ENCODE measurements around the gene TM9SF4.
"Not testable (repeated sequence)": the region's sequence is repeated elsewhere in the genome, so short reads cannot be mapped to it uniquely, and the experiment has no call there.

Gene TM9SF4

DNA sequence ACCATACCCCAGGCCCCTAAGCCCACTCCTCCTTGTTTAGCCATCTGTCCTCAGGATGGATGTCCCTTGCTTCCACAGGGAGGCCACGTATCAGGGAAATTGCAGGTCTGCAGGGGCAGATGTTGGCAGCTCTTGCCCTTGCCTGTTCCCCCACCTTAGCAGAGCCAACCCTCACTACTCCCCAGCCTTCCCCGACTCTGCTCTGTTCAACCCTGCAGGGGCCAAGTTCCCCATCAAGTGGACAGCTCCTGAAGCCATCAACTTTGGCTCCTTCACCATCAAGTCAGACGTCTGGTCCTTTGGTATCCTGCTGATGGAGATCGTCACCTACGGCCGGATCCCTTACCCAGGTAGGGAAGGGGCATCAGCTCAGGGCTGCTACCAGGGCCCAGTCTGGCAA, 10.7 kb upstream of the TM9SF4 start:
- DNase-seq = no peak

- DNase-seq = no peak
These were observed 611 bp upstream of the TM9SF4 start for GRCh38 chr20:32108814-32109391.

- no peak for DNase-seq
These were observed 725 bp downstream of the TM9SF4 start for GRCh38 chr20:32110173-32110704.

- no peak for DNase-seq
These were observed 1.2 kb downstream of the TM9SF4 start for GRCh38 chr20:32110727-32111126.

DNA sequence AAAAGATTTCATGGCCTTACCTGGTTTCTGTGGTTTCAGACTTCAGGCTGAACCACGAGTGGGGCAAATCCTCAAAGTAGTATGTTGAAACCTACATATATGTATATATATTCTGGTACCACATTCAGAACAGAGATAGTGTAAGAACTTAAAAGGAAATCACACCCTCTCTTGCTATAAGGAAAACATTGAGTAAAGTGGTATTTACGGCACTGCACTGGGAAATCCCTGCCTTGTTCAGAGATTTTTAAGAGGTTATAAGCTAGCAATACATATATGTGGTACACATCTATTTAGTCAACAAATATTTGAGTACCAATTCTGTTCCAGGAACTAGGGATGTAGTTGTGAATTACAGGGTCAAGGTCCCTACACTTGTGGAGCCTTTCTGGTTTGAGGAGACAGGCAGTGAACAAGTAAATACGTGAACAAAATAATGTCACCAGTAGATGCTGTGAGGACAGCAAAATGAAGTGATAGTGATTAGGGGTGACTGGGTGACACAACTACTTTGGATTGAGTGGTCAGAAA, 1.7 kb downstream of the TM9SF4 start:
- DNase-seq = no peak

DNA sequence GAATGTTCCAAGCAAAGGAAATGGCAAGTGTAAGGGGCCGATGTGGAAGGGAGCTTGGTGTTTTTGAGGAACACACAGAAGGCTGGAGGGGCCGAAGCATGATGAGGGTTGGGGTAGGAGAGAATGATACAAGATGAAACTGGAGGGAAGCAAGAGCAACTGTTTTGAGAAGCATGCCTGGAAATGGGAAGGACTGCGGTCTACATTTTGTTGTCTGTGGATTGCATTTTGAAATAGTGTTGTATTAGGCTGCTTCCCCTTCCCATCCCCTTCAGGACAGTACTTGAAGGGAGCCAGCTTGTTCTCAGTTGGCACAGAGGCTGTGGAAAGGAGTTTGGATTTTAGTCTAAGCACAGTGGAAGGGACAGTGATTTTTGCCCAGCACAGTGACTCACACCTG, 2.2 kb downstream of the TM9SF4 start:
- no peak for DNase-seq

DNA sequence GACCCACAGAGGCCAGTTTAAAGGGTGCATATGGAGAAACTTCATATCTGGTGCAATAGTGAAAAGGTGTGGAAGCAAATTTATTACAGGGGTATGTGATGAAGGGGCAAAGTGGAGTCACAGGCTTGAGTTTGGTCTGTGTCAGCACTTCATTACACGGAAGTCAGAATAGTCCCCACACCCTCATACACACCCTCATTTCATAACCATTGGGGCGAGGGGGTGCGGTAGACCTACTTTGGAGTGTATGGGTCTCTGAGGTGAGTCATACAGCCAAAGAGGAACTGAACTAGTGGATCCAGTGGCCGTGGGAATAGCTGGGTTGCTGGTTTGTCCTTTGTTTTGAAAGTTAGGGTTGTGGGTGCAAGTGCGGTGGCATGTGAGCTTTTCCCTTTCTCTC, 3.3 kb downstream of the TM9SF4 start:
- no peak for DNase-seq

DNA sequence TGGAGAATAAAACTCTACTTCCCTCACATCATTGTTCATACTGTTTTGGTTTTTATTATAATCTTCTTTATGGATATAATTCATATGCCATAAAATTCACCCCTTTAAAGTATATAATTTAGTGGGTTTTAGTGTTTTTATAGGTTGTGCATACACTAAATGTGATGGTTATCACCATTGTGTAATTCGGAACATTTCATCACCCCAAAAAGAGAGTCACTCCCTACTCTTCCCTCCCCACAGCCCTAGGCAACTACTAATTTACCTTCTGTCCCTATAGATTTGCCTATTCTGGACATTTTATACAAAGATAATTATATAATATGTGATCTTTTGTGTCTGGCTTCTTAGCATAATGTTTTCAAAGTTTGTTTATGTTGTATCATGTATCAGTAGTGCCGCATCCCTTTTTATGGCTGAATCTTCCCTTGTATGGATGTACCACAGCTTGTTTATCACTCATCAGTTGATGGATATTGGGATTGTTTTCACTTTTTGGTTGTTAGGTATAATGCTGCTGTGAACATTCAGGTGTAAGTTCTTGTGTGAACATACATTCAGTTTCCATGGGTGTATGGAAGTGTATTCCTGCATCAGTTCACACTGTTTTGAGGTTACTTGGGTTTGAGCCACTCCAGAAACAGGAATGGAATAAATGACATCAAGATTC, 4.2 kb downstream of the TM9SF4 start:
- DNase-seq = no peak

DNA sequence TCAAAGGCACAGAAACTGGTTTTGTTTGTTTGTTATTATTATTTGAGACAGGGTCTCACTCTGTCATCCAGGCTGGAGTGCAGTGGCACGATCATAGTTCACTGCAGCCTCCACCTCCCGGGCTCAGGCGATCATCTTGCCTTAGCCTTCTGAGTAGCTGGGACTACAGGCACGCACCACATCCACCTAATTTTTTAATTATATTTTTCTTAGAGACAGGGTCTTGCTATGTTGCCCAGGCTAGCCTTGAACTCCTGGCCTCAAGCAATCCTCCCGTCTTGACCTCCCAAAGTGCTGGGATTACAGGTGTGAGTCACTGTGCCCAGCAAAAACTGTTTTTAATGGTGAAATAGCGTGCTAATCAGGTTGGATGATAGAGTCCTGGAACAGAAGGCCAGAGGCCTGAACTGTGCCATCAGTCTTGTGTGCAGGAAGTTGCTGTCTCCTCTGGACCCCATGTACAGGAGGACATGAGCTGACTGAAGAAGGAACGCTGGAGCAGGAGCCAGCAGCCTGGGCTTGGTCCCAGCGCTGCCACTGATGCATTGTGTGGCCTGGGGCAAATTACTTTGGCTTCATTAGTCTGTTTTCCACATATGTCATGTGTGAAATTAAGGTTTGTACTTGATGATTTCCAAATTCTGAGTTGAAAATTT, 4.9 kb downstream of the TM9SF4 start:
- DNase-seq = no peak

- DNase-seq = no peak
These were observed 5.8 kb downstream of the TM9SF4 start for GRCh38 chr20:32115211-32115767.

DNA sequence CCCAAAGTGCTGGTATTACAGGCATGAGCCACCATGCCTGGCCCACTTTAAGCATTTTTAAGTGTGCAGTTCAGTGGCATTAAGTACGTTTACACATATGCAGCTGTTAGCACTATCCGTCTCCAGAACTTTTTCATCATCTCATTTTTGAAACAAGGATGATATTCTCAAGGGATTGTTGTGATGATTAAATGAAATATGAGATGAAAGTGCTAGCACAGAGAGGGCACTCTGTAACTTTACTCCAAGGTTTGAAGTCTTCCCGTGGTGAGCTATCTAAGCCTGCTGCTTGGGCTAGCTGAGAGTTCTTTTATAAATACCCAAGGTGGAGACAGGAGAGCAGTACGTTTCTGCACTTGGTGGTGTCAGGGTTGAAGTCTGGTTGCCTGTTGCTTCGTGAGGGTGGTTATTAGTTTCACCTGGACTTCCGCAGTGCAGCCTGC, 6.6 kb downstream of the TM9SF4 start:
- DNase-seq = no peak

DNA sequence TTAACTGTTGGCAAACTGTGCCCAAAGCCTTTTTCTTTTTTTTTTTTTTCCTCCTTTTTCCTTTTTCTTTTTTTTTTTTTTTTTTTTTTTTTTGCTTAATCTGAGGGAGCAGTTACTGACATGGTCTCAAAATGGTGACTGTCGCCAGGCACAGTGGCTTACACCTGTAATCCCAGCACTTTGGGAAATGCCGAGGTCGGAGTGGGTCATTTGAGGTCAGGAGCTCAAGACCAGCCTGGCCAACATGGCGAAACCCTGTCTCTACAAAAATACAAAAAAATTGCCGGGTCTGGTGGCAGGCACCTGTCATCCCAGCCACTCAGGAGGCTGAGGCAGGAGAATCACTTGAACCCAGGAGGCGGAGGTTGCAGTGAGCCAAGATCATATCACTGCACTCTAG, 7.3 kb downstream of the TM9SF4 start:
- DNase-seq = not testable (repeated sequence)

GRCh38 chr20:32118427-32118826, 8.9 kb downstream of the TM9SF4 start:
- DNase-seq = not testable (repeated sequence)

DNA sequence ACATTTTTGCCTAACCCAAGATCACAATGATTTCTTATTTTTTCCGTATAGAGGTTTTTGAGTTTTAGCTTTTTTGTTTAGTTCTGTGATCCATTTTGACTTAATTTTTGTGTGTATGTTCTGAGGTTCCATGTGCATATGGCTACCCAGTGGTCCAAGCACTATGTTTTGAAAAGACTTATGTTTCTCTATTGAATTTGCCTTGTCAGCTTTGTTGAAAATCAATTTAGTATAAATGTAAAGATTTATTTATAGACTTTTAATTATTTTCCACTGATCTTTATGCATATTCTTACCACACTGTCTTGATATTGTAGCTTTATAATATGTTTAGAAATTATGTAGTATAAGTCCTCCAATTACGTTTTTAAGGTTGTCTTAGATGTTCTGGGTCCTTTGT, 10.2 kb downstream of the TM9SF4 start:
- no peak for DNase-seq

DNA sequence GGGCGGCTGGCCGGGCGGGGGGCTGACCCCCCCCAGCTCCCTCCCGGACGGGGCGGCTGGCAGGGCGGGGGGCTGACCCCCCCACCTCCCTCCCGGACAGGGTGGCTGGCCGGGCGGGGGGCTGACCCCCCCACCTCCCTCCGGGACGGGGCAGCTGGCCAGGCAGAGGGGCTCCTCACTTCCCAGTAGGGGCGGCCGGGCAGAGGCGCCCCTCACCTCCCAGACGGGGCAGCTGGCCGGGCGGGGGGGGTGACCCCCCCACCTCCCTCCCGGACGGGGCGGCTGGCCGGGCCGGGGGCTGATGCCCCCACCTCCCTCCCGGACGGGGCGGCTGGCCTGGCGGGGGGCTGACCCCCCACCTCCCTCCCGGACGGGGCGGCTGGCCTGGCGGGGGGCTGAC, 12.4 kb downstream of the TM9SF4 start:
- DNase-seq = not testable (repeated sequence)

DNA sequence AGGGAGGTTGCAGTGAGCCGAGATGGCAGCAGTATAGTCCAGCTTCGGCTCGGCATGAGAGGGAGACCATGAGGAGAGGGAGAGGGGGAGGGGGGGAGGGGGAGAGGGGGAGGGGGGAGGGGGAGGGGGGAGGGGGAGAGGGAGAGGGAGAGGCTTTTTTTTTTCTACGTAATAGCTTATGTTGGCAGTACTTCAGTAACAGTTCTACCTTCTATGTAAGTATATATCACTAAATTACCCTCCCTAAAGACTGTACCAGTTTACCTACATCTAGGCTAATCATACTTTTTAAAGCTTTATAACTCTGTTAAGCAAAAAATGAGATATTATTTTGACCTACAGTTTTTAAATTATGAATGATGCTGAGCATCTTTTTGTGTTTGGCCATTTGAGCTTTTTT, 13.6 kb downstream of the TM9SF4 start:
- DNase-seq = no peak

DNA sequence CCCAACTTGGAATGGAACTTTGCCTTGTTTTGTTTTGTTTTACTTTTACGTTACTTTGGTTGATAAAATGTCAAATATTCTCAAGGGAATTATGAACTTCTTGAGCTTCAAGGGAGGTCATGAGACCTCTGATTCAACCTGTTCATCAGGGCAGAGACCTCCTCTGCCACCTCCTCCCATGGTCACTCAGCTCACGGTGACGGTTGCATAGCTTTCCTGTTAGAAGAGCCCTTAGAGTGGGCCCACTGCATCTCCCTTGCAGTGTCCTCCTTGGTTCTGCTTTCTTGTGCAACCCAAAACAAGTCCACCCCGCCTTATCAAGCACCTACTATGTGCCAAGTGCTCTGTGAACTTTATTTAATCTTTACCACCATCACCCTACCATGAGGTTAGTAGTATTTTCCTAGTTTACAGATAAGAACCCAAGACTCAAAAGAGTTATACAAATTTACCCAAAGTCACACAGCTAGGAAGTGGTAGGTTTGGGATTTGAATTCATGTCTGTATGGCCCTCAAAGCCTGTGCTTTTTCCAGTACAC, 15.5 kb downstream of the TM9SF4 start:
- DNase-seq = no peak

DNA sequence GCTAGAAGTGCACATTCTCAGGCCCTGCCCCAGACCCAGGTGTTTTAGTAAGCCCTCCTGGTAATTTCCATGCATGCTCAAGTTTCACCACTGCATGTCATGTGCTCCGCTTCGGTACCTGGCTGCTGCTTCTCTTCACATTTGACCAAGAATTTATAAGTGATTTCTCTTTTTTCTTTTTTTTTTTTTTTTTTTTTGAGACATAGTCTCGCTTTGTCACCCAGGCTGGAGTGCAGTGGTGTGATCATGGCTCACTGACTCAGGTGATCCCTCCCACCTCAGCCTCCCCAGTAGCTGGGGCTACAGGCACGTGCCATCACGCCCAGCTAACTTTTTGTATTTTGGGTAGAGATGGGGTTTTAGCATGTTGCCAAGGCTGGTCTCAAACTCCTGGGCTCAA, 16.0 kb downstream of the TM9SF4 start:
- no peak for DNase-seq

DNA sequence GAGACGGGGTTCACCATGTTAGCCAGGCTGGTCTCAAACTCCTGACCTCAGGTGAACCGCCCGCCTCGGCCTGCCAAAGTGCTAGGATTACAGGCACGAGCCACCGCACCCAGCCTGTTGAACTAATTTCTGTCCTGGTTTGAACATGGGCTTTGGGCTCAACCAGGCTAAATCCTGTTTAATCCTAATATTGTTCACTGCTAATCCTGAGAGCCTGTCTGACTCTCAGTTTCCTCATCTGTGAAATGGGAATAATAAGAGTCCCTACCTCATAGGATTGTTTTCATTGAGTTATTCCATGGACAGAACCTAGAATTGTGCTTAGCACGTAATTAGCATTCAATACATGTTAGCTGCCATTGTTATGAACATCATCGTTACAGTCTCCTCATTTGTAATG, 17.4 kb downstream of the TM9SF4 start:
- DNase-seq = no peak

DNA sequence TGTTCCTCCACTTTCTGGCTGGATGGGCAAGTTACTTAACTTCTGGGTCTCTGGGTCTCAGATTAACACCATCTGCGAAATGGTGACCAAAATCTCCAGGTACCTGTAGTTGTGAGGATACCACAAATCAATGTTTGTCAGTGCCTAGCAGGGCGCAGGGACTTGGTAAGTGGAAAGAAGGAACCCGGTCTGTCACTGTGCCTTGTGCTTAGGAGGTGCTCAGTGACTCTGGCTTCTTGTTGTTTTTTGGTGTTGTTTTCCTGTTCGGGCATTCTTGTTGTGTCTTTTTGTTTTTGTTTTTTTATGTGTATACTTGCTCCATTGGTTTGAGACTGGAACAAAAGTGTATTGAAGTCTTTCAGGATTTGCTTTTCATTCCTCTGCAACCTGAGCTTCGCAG, 17.8 kb downstream of the TM9SF4 start:
- no peak for DNase-seq

DNA sequence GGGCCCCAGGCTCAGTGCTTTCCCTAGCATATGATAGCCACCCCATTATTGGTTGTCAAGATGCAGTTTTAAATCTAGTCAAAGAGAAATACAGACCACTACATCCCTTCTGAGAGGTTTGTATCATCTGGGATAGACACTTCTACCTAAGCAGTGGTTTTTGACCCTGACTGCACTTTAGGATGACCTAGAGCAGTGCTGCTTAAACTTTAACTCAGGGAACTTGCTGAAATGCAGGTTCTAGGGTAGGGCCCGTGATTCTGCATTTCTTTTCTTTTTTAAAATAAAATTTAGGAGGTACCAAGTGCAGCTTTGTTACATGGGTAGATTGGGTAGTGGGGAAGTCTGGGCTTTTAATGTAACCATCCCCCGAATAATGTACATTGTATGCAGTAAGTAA, 18.7 kb downstream of the TM9SF4 start:
- no peak for DNase-seq

DNA sequence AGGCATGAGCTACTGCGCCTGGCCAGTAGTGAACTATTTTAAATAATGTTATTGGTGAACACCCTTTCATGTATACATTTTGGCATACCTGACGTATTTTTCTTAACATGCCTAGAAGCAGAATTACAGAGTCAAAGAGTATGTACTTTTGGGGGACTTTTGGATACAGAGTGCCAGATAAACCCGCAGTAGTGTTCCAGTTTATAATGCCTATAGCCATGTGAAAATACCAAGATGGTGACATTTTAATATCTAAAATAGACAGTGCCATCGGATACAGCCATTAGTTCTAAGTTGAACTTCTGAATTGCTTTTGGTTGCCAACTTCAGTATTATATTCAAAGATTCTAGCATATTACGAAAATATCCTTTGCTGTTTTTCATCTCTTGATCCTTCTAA, 20.3 kb downstream of the TM9SF4 start:
- no peak for DNase-seq

GRCh38 chr20:32130352-32130751, 20.8 kb downstream of the TM9SF4 start:
- DNase-seq = no peak

Measured in cortex of kidney (tissue), 1 donor.